HG03442 (cell line): ENCODE results near the gene FBXO40.
A peak's percentile ranks its signal among the peaks of the same experiment; 100 is the strongest.

Experiments
- ATAC-seq: cut with Tn5 transposase; IDR thresholded peaks from one replicate; pipeline ENCODE4 v1.9.1; 2021; ENCODE audit warnings: mild to moderate bottlenecking, moderate library complexity; ENCODE audit not compliant: unreplicated experiment

FBXO40 gene

DNA sequence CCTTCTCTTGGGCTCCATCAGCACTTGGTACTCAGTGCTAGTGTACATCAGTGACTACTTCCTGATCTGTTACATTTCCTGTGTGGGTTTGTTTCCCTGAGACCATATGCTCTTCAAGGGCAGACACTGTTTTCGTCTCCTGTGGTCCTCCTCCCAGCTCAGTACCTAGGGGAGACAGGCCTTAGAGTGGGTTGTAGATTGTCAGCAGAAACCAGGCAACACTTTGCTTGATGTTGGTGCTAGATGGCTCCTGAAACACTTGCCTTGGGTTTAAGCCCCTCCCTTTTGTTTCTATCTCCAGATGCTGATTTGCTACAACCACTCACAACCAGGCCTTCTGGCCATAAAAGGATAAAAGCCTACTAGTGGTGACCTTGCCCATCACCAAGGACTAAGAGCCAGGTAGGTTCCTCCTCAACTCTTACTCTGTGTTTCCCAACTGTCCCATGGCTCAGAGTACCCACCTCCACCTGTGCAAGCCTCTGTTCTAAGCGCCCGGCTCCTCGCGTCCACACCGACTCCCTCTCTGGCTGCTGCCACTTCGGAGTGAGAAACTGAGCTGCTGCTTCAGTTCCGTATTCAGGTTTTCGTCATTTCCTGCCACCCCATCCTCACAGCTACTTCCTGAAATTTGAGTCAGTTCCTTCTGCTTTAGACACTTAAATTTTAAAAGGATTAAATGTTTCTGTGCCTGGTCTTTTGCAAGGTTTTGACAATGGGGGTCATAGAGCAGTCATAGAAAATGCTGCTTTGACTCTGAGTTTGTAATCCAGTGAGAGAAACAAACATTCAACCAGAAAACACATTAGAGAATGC is 67.4 kb downstream of the FBXO40 start, which contains the start of gene HCLS1:
HCLS1 (minus strand) TSS at position 548 of the 816 bp plus-strand sequence. CDS start 2,556 bp downstream, outside the sequence.
- peak; percentile 81 for ATAC-seq

DNA sequence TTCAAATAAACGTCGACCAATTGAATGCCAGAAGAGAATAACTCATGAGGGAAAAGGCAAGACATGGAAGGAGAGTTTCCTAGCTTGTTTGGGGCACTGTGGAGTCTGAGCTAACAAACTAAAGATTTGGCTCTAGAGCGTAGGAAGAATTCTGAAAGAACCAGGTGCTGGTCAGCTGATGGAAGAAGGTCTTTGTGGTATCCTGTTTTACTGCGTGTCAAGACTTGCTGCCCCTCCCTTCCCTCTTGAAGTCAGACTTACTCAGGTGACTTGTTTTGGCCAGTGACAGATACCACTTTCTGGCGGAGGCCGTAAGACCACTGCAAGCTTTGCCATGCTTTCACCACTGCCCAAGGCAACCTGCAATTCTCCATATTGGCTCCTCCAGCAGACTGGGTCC is 68.2 kb downstream of the FBXO40 start:
- ATAC-seq: no peak

DNA sequence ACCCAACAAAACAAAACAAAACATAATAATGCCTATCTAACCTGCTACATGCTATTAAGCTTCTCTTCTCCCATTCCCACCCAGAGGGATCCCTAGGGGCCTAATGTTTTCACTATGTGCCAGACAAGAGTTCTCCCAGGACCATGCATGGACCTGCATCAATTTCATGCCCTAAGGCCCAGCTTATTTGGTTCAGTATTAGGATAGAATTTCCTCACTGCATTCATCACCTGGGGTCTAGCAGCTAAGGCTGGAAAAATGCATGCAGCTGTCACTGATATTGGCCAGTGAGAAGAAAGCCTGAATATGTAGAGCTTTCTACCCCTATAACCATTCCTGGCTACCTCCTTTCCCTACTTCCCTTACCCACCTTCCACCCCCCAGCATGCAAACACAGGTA is 69.6 kb downstream of the FBXO40 start:
- no peak for ATAC-seq

DNA sequence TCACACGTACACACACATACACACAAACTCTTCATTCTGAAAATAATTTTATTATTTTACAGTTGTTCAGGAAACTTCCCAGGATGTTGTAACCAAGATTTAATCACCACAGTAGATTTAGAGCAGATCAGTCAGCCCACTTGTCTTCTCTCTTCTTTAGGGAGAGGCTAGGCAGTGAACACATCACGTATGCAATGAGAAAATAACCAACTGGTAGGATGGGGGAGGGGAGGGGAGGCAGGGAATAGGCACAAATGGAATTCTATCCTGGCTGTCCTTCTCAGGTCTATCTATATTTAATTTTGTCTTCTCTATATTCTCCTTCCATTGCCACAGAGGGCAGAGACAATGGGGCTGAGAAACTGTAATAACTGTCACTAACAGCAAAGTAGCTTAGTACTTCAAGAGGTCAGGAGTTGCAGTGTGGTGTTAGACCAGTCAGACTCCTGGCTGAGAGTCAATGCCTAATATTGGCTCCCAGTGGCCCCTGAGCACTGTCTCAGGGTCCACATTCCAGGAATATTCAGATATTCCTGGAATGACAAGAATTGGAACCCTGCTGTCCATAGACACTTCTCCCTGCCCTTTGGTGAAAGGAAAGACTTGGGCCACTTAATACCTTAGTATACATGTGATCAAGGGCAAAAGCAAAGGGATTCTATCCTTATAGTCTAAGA is 70.1 kb downstream of the FBXO40 start:
- ATAC-seq: no peak

DNA sequence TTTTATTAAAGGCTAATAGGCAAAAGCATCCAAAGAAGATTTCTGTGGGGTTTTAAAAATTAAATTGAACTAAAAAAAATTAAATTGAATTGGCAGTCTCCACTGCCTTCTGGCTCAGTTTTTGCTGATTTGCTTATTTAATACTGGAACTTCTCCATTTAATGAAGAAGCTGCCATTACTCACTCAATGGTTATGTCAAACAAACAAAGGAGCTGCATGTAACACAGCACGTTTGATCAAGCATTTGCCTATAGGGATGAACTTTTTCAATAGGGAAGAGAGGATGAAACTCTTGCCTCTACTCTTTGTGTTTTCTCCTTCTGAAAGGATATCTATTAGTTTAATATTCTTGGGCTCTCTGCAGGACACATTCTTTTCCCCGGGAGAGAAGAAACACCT is 72.3 kb downstream of the FBXO40 start:
- no peak for ATAC-seq

DNA sequence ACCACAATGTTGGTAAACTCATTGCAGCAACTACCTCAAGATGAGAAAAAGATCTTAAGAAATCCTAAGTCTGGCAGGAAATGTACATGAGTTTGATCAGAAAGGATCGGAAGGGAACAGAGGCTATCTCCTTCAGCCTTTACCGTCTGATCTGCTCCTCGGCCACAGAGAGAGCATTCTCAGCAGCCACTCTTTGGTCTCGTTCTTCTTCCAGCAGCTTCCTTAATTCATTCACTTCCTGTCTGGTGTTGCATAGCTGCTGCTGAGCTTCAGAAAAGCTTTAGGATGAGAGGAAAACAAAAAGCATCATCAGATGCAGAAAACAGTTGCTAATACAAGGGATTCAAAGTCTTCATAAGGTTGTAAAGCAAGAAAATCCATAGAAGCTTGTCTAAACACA is 74.2 kb downstream of the FBXO40 start:
- no peak for ATAC-seq

DNA sequence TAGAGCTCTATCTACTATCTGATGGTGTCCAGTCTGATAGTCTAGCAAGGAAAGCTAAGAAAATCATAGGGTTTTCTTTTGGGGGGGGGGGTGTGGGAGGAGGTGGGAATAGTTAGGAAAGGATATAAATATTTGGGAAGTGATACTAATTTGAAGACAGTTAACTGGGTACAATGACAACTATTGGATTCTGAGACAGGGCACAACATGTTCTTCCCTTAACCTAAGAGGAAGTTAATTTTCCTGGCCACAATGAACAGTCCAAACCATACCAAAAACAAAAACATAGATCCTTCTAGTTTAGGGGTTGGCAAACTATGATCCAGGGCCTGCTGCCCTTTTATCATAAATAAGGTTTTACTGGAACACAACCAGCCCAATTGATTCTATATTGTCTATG is 77.5 kb downstream of the FBXO40 start:
- ATAC-seq: no peak

DNA sequence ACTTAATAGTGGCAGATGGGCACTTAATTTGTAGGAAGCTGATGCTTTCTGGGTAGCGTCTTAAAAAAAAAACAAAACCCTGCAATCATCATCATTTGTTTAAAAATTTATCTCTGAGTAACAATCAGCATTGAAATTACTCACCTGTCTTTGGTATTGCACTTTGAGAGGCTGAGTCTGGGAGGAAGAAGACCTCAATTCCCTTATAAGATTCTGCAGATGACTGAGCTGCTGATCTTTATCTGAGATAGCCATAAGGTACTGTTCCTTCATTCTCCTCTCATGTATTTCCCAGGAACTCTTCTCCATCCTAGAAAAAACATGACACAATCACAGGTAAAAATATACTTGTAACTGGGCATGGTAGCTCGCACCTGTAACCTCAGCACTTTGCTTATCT is 84.0 kb downstream of the FBXO40 start:
- ATAC-seq: no peak
